Spleen (tissue), 11 donors: ENCODE results near the gene ST3GAL3. TPM values are rescaled to one million over a fixed set of nuclear protein-coding genes. Genes with fewer than 3 reads are reported as not detected.

ENCODE experiments used
- DNase-seq: peaks from one replicate; pipeline ENCODE4 v3.0.0-alpha.2; 2020
- H3K27ac ChIP-seq, 8 donors: fragments of 200-600 bp; sonication (generic) in 7 of 8; 1 replicate in 4 of 8; 2 replicates in 4 of 8; pipeline versions ENCODE4 v1.5.0 to v1.8.0; 2016 to 2021; ENCODE audit warnings: inconsistent platforms in 4 of 8, mild to moderate bottlenecking in 4 of 8, moderate library complexity in 1 of 8
- H3K27me3 ChIP-seq, 7 donors: fragments of 200-600 bp; sonication (generic) in 6 of 7; replicated peaks in 1 of 7; 1 replicate in 4 of 7; 2 replicates in 3 of 7; pipeline versions ENCODE4 v1.5.0 to v1.8.0; 2016 to 2021; ENCODE audit warnings: inconsistent platforms in 3 of 7, mild to moderate bottlenecking in 1 of 7
- H3K36me3 ChIP-seq, 6 donors: fragments of 200-600 bp; sonication (generic) in 5 of 6; 1 replicate in 4 of 6; 2 replicates in 2 of 6; pipeline versions ENCODE4 v1.5.0 to v1.8.0; 2016 to 2021; ENCODE audit warnings: inconsistent platforms in 2 of 6
- H3K4me1 ChIP-seq, 6 donors: fragments of 200-600 bp; sonication (generic) in 5 of 6; 1 replicate in 3 of 6; 2 replicates in 3 of 6; pipeline versions ENCODE4 v1.5.0 to v1.8.0; 2016 to 2021; ENCODE audit warnings: inconsistent platforms in 3 of 6
- H3K4me3 ChIP-seq, 8 donors: fragments of 200-600 bp; sonication (generic) in 7 of 8; 1 replicate in 4 of 8; 2 replicates in 4 of 8; pipeline versions ENCODE4 v1.5.0 to v1.8.0; 2016 to 2021; ENCODE audit warnings: inconsistent platforms in 4 of 8, mild to moderate bottlenecking in 4 of 8, moderate library complexity in 2 of 8
- H3K9me3 ChIP-seq, 8 donors: fragments of 200-600 bp; sonication (generic) in 7 of 8; 1 replicate in 4 of 8; 2 replicates in 4 of 8; pipeline versions ENCODE4 v1.5.0 to v1.8.0; 2016 to 2021; ENCODE audit warnings: inconsistent platforms in 4 of 8
- CTCF ChIP-seq, 11 experiments: fragments of 200-600 bp in 7 of 11; fragments of 450-650 bp in 4 of 11; sonication (generic) in 4 of 11; IDR thresholded peaks in 8 of 11; conservative IDR thresholded peaks in 3 of 11; 1 replicate in 7 of 11; 2 replicates in 4 of 11; pipeline versions ENCODE4 v1.4.0 to v1.8.0; 2016 to 2021; ENCODE audit warnings: antibody characterized with exemption in 11 of 11, inconsistent platforms in 4 of 11, mild to moderate bottlenecking in 1 of 11
- POLR2A ChIP-seq, 3 donors: fragments of 450-650 bp; IDR thresholded peaks; one replicate each; pipeline ENCODE4 v1.5.1; 2017; ENCODE audit warnings: antibody characterized with exemption in 3 of 3, mild to moderate bottlenecking in 1 of 3
- POLR2AphosphoS5 ChIP-seq, 3 donors: sonication (generic); formaldehyde crosslinking; IDR thresholded peaks; one replicate each; pipeline ENCODE4 v1.5.1; 2017; ENCODE audit warnings: antibody characterized with exemption in 3 of 3
- WGBS, 5 donors: extraction: QIAGEN DNeasy Blood & Tissue Kit in 3 of 5; methylation state at CpG; one replicate each; pipeline versions ENCODE4 v1.1.5 to v1.1.7; 2013 to 2018; 5-methylcytosine and 5-hydroxymethylcytosine counted together
- intact Hi-C: fragments of 100-400 bp; cut with DNase I; formaldehyde crosslinking; loops from one replicate; pipeline ENCODE4 v1.15.0; 2023; ENCODE audit warnings: low total_unique reads
- polyA plus RNA-seq, 3 donors: library from polyadenylated mRNA; stranded (reverse); fragments of 200-250 nt; gene quantifications; one replicate each; pipeline ENCODE4 v1.2.1, GENCODE V29; 2013
- total RNA-seq, 7 donors: library from RNA; depleted of rRNA in 3 of 7; stranded (reverse); fragments of >200 nt in 3 of 7; fragmentation: NEBNext Ultra II Directional in 4 of 7; extraction: Animal tissue kit (Norgen Biotek cat#: 25700) in 4 of 7; gene quantifications; one replicate each; pipeline versions ENCODE4 v1.1.0 to v1.2.1, GENCODE V29; 2016 to 2021
- donor health status: healthy with polysubstance abuse.
- donor health status: DM: no; HTN: no; CAD: no; lungs with moderate emphysema.
- donor health status: DM: no; HTN: no; CAD: no.
- donor health status: Bipolar disorder and iron deficiency.
- donor health status: healthy.
- donor health status: DM: no; HTN: no; CAD: no.
- donor health status: DM: yes; HTN: yes; CAD: no.

The ST3GAL3 gene
- total and polyA plus RNA-seq, 10 donors = 6.4 to 34.3 (median 21.0) TPM

GRCh38 chr1:43850591-43851233 lies 143.4 kb downstream of the ST3GAL3 start:
- peaks cover 0 to 9% (median 0%) of the 10 kb centered on the region in 6 donors for H3K36me3 ChIP-seq
- 92 to 97% (median 94%) methylated on average over 8 of the region's 8 CpGs for WGBS, 5 donors
- H3K27ac ChIP-seq = no peak overlapping the region
- intact Hi-C loops = no loop called here
- H3K9me3 ChIP-seq = no peaks in the 10 kb centered on the region
- no peak for TF ChIP-seq POLR2A (IDR thresholded peaks at IDR 0.05)
- no peak for TF ChIP-seq CTCF (IDR thresholded peaks at IDR 0.05 in 8 of 11, conservative IDR thresholded peaks at IDR 0.05 in 3 of 11)
- no peak for TF ChIP-seq POLR2AphosphoS5 (IDR thresholded peaks at IDR 0.05)
- H3K4me1 ChIP-seq = peaks cover 6 to 24% (median 20%) of the 10 kb centered on the region in 6 donors
- H3K27me3 ChIP-seq = no peaks in the 10 kb centered on the region
- no peak overlapping the region for H3K4me3 ChIP-seq
- no peak for DNase-seq

GRCh38 chr1:43851561-43852338 lies 144.4 kb downstream of the ST3GAL3 start:
- H3K27me3 ChIP-seq = no peaks in the 10 kb centered on the region
- intact Hi-C loops = no loop called here
- TF ChIP-seq POLR2AphosphoS5 (IDR thresholded peaks at IDR 0.05) (no peak), POLR2A (IDR thresholded peaks at IDR 0.05) (no peak), CTCF (IDR thresholded peaks at IDR 0.05 in 8 of 11, conservative IDR thresholded peaks at IDR 0.05 in 3 of 11) (no peak)

GRCh38 chr1:43853161-43853921 lies 146.0 kb downstream of the ST3GAL3 start:
- Histone ChIP-seq H3K27ac (peak overlapping the region in 6 of 8 donors; percentile 26 to 53 (median 32)), H3K27me3 (no peaks in the 10 kb centered on the region), H3K9me3 (no peaks in the 10 kb centered on the region), H3K4me3 (no peak overlapping the region), H3K36me3 (peaks cover 0 to 16% (median 0%) of the 10 kb centered on the region in 6 donors), H3K4me1 (peaks cover 6 to 24% (median 20%) of the 10 kb centered on the region in 6 donors)
- intact Hi-C loops = no loop called here
- peak; percentile 89 for DNase-seq
- 24 to 29% (median 25%) methylated on average over 6 to 7 of the region's 7 CpGs for WGBS, 5 donors
- TF ChIP-seq POLR2AphosphoS5 (IDR thresholded peaks at IDR 0.05) (peak in 1 of 3 donors; percentile 70), CTCF (IDR thresholded peaks at IDR 0.05 in 8 of 11, conservative IDR thresholded peaks at IDR 0.05 in 3 of 11) (no peak)

More at GRCh38 chr1:43851561-43852338, 144.4 kb downstream of the ST3GAL3 start:
- Histone ChIP-seq H3K36me3 (peaks cover 0 to 9% (median 0%) of the 10 kb centered on the region in 6 donors), H3K4me3 (no peak overlapping the region), H3K4me1 (peaks cover 6 to 24% (median 20%) of the 10 kb centered on the region in 6 donors), H3K27ac (no peak overlapping the region), H3K9me3 (no peaks in the 10 kb centered on the region)
- WGBS, 5 donors = 91 to 96% (median 93%) methylated on average over 17 of the region's 17 CpGs
- DNase-seq = no peak
